Transverse colon (tissue), 4 donors: ENCODE results near the gene LRP10. TPM values are rescaled to one million over a fixed set of nuclear protein-coding genes. Genes with fewer than 3 reads are reported as not detected.
A peak's percentile ranks its signal among the peaks of the same experiment; 100 is the strongest.
"Not testable (repeated sequence)": the region's sequence is repeated elsewhere in the genome, so short reads cannot be mapped to it uniquely, and the experiment has no call there.

Experiments used
- DNase-seq: peaks from one replicate; pipeline ENCODE4 v3.0.0-alpha.2; 2019
- H3K27ac ChIP-seq, 4 donors: fragments of 200-600 bp; sonication (generic); 2 replicates each; pipeline ENCODE4 v1.5.1; 2016 to 2018; ENCODE audit warnings: inconsistent platforms in 4 of 4
- H3K27me3 ChIP-seq: fragments of 200-600 bp; sonication (generic); 2 replicates; pipeline ENCODE4 v1.5.1; 2017; ENCODE audit warnings: inconsistent platforms
- H3K36me3 ChIP-seq, 4 donors: fragments of 200-600 bp; sonication (generic); 2 replicates each; pipeline ENCODE4 v1.5.1; 2017 to 2019; ENCODE audit warnings: inconsistent platforms in 4 of 4
- H3K4me1 ChIP-seq, 4 donors: fragments of 200-600 bp; sonication (generic); 2 replicates each; pipeline ENCODE4 v1.5.1; 2017 to 2020; ENCODE audit warnings: inconsistent platforms in 4 of 4
- H3K4me3 ChIP-seq, 4 donors: fragments of 200-600 bp; sonication (generic); 1 replicate in 1 of 4; 2 replicates in 3 of 4; pipeline versions ENCODE4 v1.5.1 to v1.6.1; 2017 to 2019; ENCODE audit warnings: inconsistent platforms in 4 of 4
- H3K9me3 ChIP-seq, 2 donors: fragments of 200-600 bp; sonication (generic); 2 replicates each; pipeline ENCODE4 v1.5.1; 2017 to 2019; ENCODE audit warnings: inconsistent platforms in 2 of 2
- CTCF ChIP-seq, 5 experiments: fragments of 200-600 bp in 3 of 5; fragments of 450-650 bp in 2 of 5; sonication (generic) in 3 of 5; IDR thresholded peaks; 1 replicate in 2 of 5; 2 replicates in 3 of 5; pipeline ENCODE4 v1.5.1; 2016 to 2017; ENCODE audit warnings: antibody characterized with exemption in 5 of 5, inconsistent platforms in 3 of 5, mild to moderate bottlenecking in 2 of 5, moderate library complexity in 1 of 5
- POLR2A ChIP-seq: fragments of 450-650 bp; IDR thresholded peaks from one replicate; pipeline ENCODE4 v1.6.1; 2016; ENCODE audit warnings: antibody characterized with exemption, mild to moderate bottlenecking, moderate library complexity
- POLR2AphosphoS5 ChIP-seq, 3 donors: sonication (generic); formaldehyde crosslinking; IDR thresholded peaks; one replicate each; pipeline ENCODE4 v1.6.1; 2016; ENCODE audit warnings: antibody characterized with exemption in 3 of 3
- WGBS, 2 donors: methylation state at CpG; one replicate each; pipeline ENCODE4 v1.1.5; 2018; ENCODE audit warnings: low coverage in 1 of 2; 5-methylcytosine and 5-hydroxymethylcytosine counted together
- in situ Hi-C, 4 donors: fragments of 200-750 bp; cut with MboI; loops; one replicate each; pipeline versions ENCODE4 v1.15.0 to v1.15.1; 2017; ENCODE audit warnings: low sequenced_read_pairs in 3 of 4, low pct_ligation_motif_present in 1 of 4, low pct_unique_long_range_greater_than_20kb in 1 of 4
- intact Hi-C: fragments of 100-400 bp; cut with DNase I; formaldehyde crosslinking; loops from one replicate; pipeline ENCODE4 v1.15.1; 2023; ENCODE audit warnings: low total_unique reads
- total RNA-seq, 4 donors: library from RNA; depleted of rRNA; stranded (reverse); fragments of >200 nt; gene quantifications; one replicate each; pipeline ENCODE4 v1.1.0, GENCODE V29; 2016

Gene LRP10
- total RNA-seq, 4 donors from 2014 or later: 88.8 to 232 (median 180) TPM

- peak; percentile 56 for DNase-seq
- no peaks in the 10 kb centered on the region for H3K27me3 ChIP-seq
- H3K4me3 ChIP-seq: no peak overlapping the region
- H3K27ac ChIP-seq: peak overlapping the region; percentile 76 to 92 (median 85)
- intact Hi-C loops (no loop called here), in situ Hi-C loops (loop anchor here in 2 of 4 donors (10.0 to 25.0 kb wide), 2 partner anchors 261 to 284 kb away; partner anchors contain the start of genes ABHD4 (in 1 of the 2) and DAD1 (in 1 of the 2))
- H3K9me3 ChIP-seq: no peaks in the 10 kb centered on the region
- TF ChIP-seq POLR2A: no peak
- TF ChIP-seq CTCF (IDR thresholded peaks at IDR 0.05): no peak
- TF ChIP-seq POLR2AphosphoS5 (IDR thresholded peaks at IDR 0.05): peak in 2 of 3 donors; percentile 33 to 34
- WGBS, 2 donors: 51% methylated on average over 12 of the region's 12 CpGs; no CpG with 5 or more reads in 1 of the 2 donors
- peaks cover 39 to 76% (median 60%) of the 10 kb centered on the region in 4 donors for H3K4me1 ChIP-seq
- H3K36me3 ChIP-seq: peaks cover 0 to 27% (median 3%) of the 10 kb centered on the region in 4 donors
Observed at GRCh38 chr14:22848351-22849164, 23.0 kb upstream of the LRP10 start.

GRCh38 chr14:22849212-22849819 is 22.2 kb upstream of the LRP10 start:
- no peak for TF ChIP-seq POLR2A
- no peak for TF ChIP-seq POLR2AphosphoS5 (IDR thresholded peaks at IDR 0.05)
- WGBS, 2 donors: 60 to 71% methylated on average over 1 to 19 of the region's 19 CpGs
- Histone ChIP-seq H3K9me3 (no peaks in the 10 kb centered on the region), H3K4me1 (peaks cover 39 to 78% (median 60%) of the 10 kb centered on the region in 4 donors), H3K36me3 (peaks cover 0 to 21% (median 2%) of the 10 kb centered on the region in 4 donors), H3K27ac (peak overlapping the region; percentile 76 to 92 (median 85)), H3K27me3 (no peaks in the 10 kb centered on the region), H3K4me3 (no peak overlapping the region)
- DNase-seq: peak; percentile 29
- intact Hi-C loops (no loop called here), in situ Hi-C loops (loop anchor here in 2 of 4 donors (10.0 to 25.0 kb wide), 2 partner anchors 262 to 285 kb away; partner anchors contain the start of genes ABHD4 (in 1 of the 2) and DAD1 (in 1 of the 2))

- intact Hi-C loops: loop anchor here (10.0 kb wide), 1 partner anchor 296 kb away; no protein-coding TSS in a partner anchor
- DNase-seq: peak; percentile 72
- no peak overlapping the region for H3K4me3 ChIP-seq
- WGBS, 2 donors: 79% methylated on average over 9 of the region's 9 CpGs; no CpG with 5 or more reads in 1 of the 2 donors
- in situ Hi-C loops: loop anchor here in 2 of 4 donors (25.0 kb wide), 1 partner anchor 289 kb away; no protein-coding TSS in a partner anchor
- no peaks in the 10 kb centered on the region for H3K9me3 ChIP-seq
- TF ChIP-seq POLR2AphosphoS5 (IDR thresholded peaks at IDR 0.05): peak; percentile 59 to 62 (median 60)
- TF ChIP-seq CTCF (IDR thresholded peaks at IDR 0.05): no peak
- peaks cover 39 to 70% (median 56%) of the 10 kb centered on the region in 4 donors for H3K4me1 ChIP-seq
- peaks cover 0 to 2% (median 0%) of the 10 kb centered on the region in 4 donors for H3K36me3 ChIP-seq
- H3K27ac ChIP-seq: peak overlapping the region; percentile 76 to 92 (median 85)
- no peaks in the 10 kb centered on the region for H3K27me3 ChIP-seq
Observed at GRCh38 chr14:22850944-22851764, 20.4 kb upstream of the LRP10 start.

GRCh38 chr14:22852178-22852577 is 19.4 kb upstream of the LRP10 start:
- intact Hi-C loops: loop anchor here (2.0 to 10.0 kb wide), 2 partner anchors 15 to 297 kb away; partner anchors contain the start of gene MMP14
- H3K27me3 ChIP-seq, H3K9me3 ChIP-seq, H3K4me3 ChIP-seq, H3K36me3 ChIP-seq, DNase-seq: not testable (repeated sequence)
- 81 to 82% methylated on average over 12 of the region's 12 CpGs for WGBS, 2 donors
- Histone ChIP-seq H3K27ac (peak overlapping the region; percentile 76 to 92 (median 85)), H3K4me1 (peaks cover 32 to 60% (median 45%) of the 10 kb centered on the region in 4 donors)
- in situ Hi-C loops: loop anchor here in 2 of 4 donors (25.0 kb wide), 1 partner anchor 290 kb away; no protein-coding TSS in a partner anchor
